ENCODE data around the gene KRTAP10-3.

Gene KRTAP10-3

DNA sequence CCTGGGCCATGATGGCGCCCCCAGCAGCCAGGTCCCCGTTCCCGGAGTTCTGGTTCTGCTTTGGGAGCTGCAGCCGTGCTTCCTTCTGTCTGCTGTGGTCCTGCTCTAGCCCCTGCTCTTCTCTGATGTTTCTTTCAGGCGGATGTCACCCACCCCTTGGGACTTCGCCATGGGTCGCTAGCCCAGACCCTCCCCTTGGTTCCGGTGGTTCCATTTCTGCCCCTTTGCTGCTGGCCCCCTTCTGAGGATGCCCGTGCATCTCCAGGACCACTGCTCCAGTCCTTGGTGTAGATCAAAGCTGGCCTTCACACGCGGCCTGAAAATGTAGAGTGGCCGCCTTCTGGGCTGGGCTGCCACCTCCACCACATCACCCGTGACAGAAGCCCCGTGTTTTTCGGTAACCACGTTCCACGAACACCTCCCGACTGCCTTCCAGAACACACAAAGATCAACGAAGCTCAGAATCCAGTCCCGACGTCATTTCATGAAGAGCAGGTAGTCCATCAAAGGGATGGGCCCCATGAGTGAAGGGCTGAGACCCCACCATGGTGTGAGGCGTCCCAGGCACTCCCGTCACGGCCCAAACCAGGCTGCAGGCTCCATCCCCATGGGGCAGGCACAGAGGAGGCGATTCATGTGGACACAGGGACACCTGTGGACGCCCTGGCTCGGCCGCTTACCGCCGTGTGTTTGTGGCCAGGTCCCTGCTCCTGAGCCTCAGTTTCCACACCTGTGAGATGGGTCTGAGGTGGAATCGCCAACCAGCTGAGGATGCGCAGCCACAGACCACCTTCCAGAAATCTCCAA is 43.0 kb downstream of the KRTAP10-3 start:
- DNase-seq (ENCODE audit: low read depth): no peak

DNA sequence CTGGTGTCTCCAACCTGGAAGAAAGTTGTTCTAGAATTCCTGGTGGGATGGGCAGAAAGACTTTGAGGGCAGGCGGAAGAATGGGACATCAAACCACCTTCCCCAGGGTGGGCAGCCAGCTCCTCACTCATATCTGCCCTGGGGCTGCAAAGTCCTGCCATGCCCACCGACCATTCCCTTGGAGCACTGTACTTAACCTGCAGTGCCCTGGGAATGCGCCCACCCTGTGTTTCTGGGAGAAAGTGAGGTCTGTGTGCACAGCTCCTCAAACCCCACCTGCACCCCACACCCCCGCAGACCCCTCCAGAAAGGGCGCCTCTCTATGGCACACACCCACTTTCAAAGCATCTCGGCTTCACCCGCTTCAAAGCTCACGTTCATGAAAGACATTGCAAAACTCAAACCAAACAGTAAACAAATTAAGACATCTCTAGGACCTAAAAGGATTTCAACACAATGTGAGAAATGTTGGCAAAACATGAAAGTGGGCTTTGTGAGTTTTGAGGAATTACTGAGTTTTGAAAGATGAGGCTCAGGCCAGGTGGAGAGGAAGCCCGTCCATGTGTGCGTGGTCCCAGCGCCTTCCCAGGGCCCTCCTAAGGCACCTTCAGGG is 43.7 kb downstream of the KRTAP10-3 start:
- DNase-seq (ENCODE audit: low read depth): no peak

DNA sequence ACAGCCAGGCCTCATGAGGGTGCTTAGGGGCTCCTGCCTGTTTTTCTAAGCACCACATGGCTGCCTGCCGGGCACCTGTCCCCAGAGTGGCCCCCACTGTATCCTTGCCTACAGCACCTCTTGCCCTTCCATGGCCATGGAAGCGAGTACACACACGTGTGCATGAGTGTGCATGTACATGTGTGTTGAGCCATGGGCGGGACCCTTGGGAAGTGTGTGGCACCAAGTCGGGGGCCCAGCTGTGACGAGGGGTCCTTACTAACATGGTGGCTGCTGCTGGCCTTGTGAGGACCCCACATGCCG is 44.4 kb downstream of the KRTAP10-3 start:
- DNase-seq (ENCODE audit: low read depth): no peak

DNA sequence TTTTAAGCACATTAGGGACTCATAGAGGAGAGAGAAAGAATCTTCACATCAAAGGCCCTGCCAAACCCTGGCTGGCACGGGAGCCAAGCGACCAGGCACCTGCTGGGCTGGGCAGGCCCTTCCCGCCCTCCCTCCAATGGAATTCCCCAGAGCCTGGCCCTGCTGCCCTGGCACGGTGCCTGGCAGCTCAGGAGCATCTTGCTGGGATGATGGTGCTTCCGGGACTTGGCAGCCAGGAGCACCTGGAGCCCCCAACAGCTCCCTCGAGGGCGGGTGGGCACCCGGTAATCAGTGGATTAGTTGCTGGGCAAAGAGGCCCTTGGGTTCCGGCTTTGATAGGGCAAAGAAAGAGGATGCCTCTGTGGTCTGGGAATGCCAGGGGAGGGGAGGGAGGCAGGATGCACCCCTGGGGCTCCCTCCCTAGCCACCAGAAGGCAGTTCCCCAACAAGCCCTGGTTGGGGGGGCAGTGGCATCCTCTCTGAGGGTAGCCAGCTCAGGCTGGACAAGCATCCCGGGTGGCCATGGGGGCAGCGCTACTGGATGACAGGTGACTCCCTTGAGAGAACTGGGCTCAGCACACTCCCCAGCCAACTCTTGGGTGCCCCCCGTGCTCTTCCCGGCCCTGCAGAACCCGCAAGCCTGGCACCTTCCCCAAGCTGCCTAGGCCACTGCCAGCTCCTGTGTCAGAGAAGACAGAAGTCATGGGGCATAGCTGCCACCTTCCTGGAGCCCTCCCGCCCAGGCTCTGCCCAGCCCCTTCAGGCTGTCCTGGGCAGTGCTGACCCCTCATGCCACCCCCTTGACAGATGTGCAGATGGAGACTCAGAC is 45.0 kb downstream of the KRTAP10-3 start:
- DNase-seq (ENCODE audit: low read depth): no peak

DNA sequence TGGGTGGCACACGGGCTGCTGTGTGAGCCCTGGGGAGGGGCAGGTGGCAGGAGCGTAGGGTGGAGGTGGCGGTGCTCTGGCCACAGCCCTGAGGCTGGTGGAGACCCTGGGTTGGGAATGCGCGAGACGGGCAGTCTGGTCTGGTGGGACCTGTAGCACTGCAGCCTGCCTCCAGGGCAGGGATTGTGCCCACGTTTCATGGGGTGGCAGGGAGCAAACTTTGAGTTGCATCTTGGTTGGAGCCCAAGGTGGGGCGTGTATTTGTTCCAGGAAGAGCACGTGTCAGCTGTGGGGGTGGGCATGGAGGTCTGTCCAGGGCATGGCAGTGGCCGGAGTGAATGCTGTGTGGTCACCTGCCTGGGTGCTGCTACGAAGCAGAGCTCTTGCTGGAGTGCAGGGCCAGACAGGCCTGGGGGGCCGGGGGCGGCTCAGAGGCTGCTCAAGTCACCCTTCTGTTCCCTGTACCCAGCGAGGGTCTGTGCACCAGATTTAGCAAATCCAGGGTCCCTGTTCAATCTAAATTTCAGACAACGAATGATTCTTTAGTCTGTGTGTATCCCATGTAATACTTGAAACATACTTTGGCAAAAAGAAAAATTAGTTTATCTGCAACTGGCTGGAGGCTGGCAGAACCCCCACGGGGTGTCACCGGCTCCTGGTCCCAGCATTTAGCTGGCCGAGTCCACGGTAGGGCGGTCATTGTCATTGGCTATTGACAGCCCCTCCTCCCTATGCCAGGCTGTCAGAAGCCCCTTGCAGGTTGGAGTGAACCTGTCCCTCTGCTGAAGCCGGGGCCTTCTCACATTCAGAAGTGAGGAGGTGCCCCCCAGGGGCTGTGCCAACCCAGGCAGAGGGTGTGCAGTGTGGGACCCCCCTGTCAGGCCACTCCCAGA is 45.9 kb downstream of the KRTAP10-3 start:
- DNase-seq (ENCODE audit: low read depth): no peak

DNA sequence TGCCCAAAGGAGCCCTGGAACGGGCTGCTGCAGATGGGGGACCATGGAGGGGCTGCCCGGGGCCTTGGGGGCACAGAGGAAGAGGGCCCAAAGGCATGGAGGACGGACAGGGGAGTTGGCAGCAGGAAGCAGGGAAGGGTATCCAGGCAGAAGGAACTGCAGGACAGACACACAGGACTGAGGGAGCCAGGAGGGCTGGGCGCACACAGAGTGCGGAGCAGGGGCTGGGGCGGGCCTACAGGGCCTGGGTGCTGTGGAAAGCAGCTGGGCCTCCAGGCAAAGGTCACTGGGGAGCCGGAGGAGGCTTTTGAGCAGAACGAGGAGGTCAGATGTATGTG is 46.7 kb downstream of the KRTAP10-3 start:
- DNase-seq (ENCODE audit: low read depth): no peak

DNA sequence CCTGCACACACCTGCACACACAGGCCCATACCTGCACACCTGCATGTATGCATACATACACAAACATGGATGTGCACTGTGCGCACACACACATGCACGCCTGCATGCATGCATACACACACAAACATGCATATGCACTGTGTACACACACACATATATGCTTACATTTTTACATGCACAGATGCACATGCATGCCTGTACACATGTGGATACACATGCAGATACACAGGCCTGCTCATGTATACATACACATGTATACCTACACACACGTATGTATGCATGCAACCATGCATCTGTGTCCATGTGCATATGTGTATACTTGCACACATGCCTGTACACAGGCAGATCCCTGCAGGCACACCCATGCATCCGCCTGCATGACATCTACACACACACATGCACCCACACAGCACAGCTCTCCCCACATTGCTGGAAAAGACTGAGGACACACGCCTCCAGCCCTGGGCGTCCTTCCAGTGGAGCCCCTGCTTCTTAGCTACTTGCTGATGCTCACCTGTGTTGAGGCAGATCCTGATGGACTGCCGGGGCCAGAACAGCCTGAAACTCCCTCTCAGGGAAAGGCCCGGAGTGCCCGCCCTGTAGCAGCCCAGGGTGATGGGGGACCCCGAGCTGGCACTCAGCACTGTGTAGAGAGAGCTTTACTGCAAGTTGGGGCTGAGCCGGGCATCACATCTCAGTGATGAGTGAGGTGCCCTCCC is 47.2 kb downstream of the KRTAP10-3 start:
- no peak for DNase-seq (ENCODE audit: low read depth)

DNA sequence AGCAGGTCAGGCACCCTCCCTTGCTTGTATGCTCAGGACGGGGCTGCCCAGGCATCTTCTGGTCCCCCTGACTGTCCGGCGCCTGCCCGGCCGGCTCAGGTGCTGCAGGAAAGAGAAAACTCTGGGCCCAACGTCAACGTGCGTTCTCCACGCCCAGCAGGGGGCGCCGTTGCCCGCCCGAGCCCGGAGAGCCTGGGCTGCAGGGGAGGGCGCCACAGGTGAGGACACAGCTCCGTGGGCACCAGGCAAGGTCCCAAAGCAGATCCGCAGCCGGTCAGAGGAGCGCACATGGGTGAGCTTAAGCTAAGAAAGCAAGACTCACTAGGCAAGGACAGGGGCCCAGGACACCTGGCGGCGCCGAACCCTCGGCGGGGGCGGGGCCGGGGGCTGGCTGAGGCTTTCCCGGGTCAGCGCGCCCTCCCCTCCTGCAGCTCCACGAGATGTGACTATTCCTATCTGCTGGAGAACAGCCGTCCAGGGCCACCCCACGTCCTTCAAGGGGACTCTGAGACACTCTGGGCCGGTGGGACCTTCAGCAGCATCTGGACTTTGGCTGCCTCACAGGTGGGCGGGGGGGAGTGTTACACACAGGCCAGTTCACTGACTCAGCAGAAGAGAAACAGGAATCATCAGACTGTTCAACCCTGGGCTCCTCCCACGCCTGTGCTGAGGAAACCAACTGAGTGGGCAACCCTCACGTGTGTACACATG is 47.9 kb downstream of the KRTAP10-3 start:
- DNase-seq (ENCODE audit: low read depth): peak; percentile 70

DNA sequence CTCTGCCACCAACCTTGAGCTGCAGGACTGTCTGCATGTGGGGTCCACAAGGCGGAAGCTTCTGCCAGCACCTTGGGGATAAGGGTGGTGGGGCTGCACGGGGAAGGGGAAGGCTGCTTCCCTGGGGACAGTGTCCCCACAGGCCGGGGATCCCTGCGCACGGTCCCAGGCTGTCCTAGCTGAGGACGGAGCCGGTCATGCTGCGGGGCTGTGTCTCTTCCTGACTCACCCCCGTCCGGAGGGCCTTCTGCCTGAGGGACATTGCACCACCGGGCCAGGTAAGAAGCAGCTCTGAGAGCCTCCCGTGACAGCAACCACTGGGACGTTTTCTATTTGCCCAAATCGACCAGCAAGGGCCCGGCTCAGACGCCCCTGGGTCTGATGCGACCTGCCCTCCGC is 48.5 kb downstream of the KRTAP10-3 start:
- DNase-seq (ENCODE audit: low read depth): no peak

DNA sequence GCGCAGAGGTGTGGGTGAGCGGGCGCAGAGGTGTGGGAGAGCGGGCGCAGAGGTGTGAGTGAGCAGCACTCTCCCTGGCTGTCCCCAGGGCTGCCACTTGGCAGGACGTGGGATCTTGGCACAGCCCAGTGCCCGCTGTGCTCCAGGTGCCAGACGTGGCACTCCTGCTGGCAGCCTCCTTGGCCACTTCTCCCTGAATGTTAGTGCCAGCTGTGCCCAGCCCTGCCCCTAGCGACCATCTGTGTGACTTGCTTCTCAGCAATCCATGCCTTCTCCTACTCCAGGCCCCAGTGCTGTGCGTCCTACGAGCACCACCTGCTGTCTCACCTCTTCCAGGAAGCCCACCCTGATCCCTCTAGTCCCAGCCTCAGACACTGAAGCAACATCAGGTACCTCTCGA is 49.1 kb downstream of the KRTAP10-3 start:
- DNase-seq (ENCODE audit: low read depth): no peak

DNA sequence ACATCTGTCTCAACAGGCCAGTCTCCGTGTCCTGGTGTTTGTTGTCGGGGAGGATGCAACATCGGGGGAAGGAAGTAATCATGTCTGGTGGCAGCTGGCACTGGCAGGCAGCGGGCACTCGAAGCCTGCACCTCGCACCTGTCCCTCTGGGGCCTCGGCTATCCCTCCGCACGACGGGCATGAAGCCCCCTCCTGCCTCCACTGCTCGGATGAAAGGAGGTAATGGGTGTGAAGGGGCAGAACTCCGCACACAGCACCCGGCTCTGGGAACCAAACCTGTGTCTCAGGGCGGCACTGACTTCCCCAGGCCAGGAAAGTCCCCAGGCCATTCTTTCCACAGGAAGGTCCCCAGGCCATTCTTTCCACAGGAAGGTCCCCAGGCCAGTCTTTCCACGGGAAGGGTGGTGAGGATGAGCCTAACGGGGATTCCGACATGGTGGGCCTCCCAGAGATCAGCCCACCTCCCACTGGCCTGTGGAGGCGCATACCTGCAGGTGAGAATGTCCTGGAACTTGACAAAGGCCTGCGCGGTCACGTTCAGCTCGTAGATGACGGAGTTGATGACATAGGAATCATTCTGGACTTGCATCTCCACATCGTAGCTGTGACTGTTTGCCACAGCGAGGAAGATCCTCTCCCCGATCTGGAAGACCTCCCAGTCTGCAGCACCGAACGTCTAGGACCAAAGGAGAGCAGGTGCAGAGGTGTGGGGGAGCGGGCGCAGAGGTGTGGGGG is 49.7 kb downstream of the KRTAP10-3 start:
- DNase-seq (ENCODE audit: low read depth): no peak

DNA sequence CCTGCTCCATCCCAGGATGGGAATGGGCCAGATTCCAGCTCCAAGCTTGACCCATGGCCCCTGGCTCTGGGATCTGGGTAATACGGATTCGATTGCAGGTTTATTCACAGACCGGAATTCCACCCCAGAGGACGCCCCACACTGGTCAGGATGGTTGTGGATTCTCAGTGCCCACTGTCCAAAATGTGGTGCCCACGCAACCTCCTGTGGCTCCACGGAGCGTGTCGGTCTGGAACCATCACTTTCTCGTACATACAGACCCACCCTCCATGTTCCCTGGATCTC is 50.2 kb downstream of the KRTAP10-3 start:
- DNase-seq (ENCODE audit: low read depth): no peak

Data from stimulated activated CD8-positive, alpha-beta memory T cell treated with anti-CD3 and anti-CD28 coated beads, Interleukin-12 subunit alpha, Interleukin-12 subunit beta, amount 100 ng/mL, for 1 hour (primary cell).